Measurements from ENCODE around the gene C2orf72.

DNA sequence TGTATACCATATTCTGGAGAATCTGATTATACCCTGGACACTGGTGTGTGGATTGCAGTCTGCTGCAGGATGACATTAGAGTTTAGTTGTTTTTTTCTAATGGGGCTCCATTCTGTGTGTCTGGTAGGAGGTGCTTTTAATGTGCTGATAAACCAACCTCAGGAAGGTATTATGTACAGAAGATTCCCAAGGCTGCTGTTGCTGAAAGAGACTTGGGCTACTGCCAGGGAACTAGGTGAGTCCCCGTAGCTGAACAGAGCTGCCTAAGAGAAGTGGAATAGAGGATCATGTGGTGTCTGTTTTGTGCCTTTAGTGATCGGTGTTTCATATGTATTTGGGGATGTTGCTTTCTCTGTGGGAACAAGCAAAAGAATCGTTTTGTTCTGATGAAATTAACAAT lies 24.9 kb upstream of the C2orf72 start:
- TF ChIP-seq, protein P1, sequence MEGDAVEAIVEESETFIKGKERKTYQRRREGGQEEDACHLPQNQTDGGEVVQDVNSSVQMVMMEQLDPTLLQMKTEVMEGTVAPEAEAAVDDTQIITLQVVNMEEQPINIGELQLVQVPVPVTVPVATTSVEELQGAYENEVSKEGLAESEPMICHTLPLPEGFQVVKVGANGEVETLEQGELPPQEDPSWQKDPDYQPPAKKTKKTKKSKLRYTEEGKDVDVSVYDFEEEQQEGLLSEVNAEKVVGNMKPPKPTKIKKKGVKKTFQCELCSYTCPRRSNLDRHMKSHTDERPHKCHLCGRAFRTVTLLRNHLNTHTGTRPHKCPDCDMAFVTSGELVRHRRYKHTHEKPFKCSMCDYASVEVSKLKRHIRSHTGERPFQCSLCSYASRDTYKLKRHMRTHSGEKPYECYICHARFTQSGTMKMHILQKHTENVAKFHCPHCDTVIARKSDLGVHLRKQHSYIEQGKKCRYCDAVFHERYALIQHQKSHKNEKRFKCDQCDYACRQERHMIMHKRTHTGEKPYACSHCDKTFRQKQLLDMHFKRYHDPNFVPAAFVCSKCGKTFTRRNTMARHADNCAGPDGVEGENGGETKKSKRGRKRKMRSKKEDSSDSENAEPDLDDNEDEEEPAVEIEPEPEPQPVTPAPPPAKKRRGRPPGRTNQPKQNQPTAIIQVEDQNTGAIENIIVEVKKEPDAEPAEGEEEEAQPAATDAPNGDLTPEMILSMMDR (IDR thresholded peaks at IDR 0.05) = no peak
- TF ChIP-seq POLR2A (IDR thresholded peaks at IDR 0.05) = no peak
